GM12891 (cell line): ENCODE measurements around the gene EIF4G3.

ENCODE experiments used
- PAX5 ChIP-seq: IDR thresholded peaks from 2 replicates; pipeline ENCODE4 v1.6.1; 2011; ENCODE audit warnings: low read length, moderate library complexity, mild to moderate bottlenecking; ENCODE audit not compliant: insufficient read depth, severe bottlenecking
- POLR2A ChIP-seq: IDR thresholded peaks from 2 replicates; pipeline ENCODE4 v1.6.1; 2011; ENCODE audit warnings: low read depth, low read length, control low read depth
- POLR2AphosphoS5 ChIP-seq: IDR thresholded peaks from 2 replicates; pipeline ENCODE4 v1.6.1; 2011; ENCODE audit warnings: low read depth, low read length, control low read depth
- POU2F2 ChIP-seq: IDR thresholded peaks from 2 replicates; pipeline ENCODE4 v1.6.1; 2011; ENCODE audit warnings: low read depth, mild to moderate bottlenecking, control low read depth, low read length, moderate library complexity
- SPI1 ChIP-seq: IDR thresholded peaks from 2 replicates; pipeline ENCODE4 v1.6.1; 2011; ENCODE audit warnings: low read depth, low read length, control low read depth
- TAF1 ChIP-seq: IDR thresholded peaks from 2 replicates; pipeline ENCODE4 v1.6.1; 2011; ENCODE audit warnings: low read depth, low read length, control low read depth

- no peak for TF ChIP-seq TAF1
- no peak for TF ChIP-seq POLR2A
- no peak for TF ChIP-seq SPI1
- no peak for TF ChIP-seq POU2F2
- no peak for TF ChIP-seq POLR2AphosphoS5
- TF ChIP-seq PAX5 = no peak
These were observed 35.7 kb downstream of the EIF4G3 start for GRCh38 chr1:21141030-21141429.
